Nephron progenitor cell (in vitro differentiated cells): Measurements from ENCODE around the gene MUC7.

Experiments
- DNase-seq: peaks from one replicate; pipeline ENCODE4 v3.0.0; 2021
- H3K27ac Mint-ChIP-seq: 2 replicates; pipeline ENCODE4 v1.8.0; 2021; ENCODE audit warnings: mild to moderate bottlenecking, moderate library complexity, mixed read lengths
- H3K27me3 Mint-ChIP-seq: 2 replicates; pipeline ENCODE4 v1.8.0; 2021; ENCODE audit warnings: mild to moderate bottlenecking, low read depth, mixed read lengths; ENCODE audit not compliant: poor library complexity
- H3K36me3 Mint-ChIP-seq: 2 replicates; pipeline ENCODE4 v1.8.0; 2021; ENCODE audit warnings: low read depth, mixed read lengths
- H3K4me1 Mint-ChIP-seq: 2 replicates; pipeline ENCODE4 v1.8.0; 2021; ENCODE audit warnings: mixed read lengths
- H3K4me3 Mint-ChIP-seq: 2 replicates; pipeline ENCODE4 v1.8.0; 2021; ENCODE audit warnings: mild to moderate bottlenecking, moderate library complexity, mixed read lengths
- H3K9me3 Mint-ChIP-seq: 2 replicates; pipeline ENCODE4 v1.8.0; 2021; ENCODE audit warnings: mild to moderate bottlenecking, moderate library complexity, mixed read lengths
- CTCF ChIP-seq: fragments of 200-600 bp; sonication (generic); IDR thresholded peaks from 2 replicates; pipeline ENCODE4 v1.5.0; 2021; ENCODE audit warnings: antibody characterized with exemption

MUC7 gene

GRCh38 chr4:70518269-70518668 is 46.3 kb downstream of the MUC7 start, which contains the start of gene AMTN:
Gene AMTN (plus strand): TSS chr4:70518569. CDS start chr4:70518778, 209 bp downstream.
- Mint-ChIP-seq H3K27ac (no peak within 1 kb of the TSS), H3K4me3 (no peak within 1 kb of the TSS), H3K4me1 (no peaks in the 10 kb centered on the region), H3K9me3 (no peaks in the 10 kb centered on the region), H3K27me3 (peaks cover 11% of the 10 kb centered on the region), H3K36me3 (no peaks in the 10 kb centered on the region)
- TF ChIP-seq CTCF, result no peak
- DNase-seq, result no peak

- Mint-ChIP-seq H3K27ac (no peak overlapping the region), H3K4me1 (no peaks in the 10 kb centered on the region), H3K9me3 (no peaks in the 10 kb centered on the region), H3K27me3 (peaks cover 10% of the 10 kb centered on the region), H3K36me3 (no peaks in the 10 kb centered on the region), H3K4me3 (no peak overlapping the region)
- DNase-seq, result no peak
- no peak for TF ChIP-seq CTCF
Observed at GRCh38 chr4:70518716-70519115, 46.7 kb downstream of the MUC7 start.

GRCh38 chr4:70522626-70523025 is 50.6 kb downstream of the MUC7 start:
- Mint-ChIP-seq H3K4me3 (no peak overlapping the region), H3K36me3 (no peaks in the 10 kb centered on the region), H3K4me1 (no peaks in the 10 kb centered on the region), H3K27me3 (peaks cover 11% of the 10 kb centered on the region), H3K27ac (no peak overlapping the region), H3K9me3 (no peaks in the 10 kb centered on the region)
- no peak for DNase-seq
- TF ChIP-seq CTCF, result no peak

- no peak for DNase-seq
- Mint-ChIP-seq H3K27me3 (no peaks in the 10 kb centered on the region), H3K36me3 (no peaks in the 10 kb centered on the region), H3K27ac (no peak overlapping the region), H3K4me1 (no peaks in the 10 kb centered on the region), H3K9me3 (no peaks in the 10 kb centered on the region), H3K4me3 (no peak overlapping the region)
- TF ChIP-seq CTCF, result no peak
Observed at GRCh38 chr4:70530997-70531396, 59.0 kb downstream of the MUC7 start.

GRCh38 chr4:70531981-70532380 is 60.0 kb downstream of the MUC7 start:
- Mint-ChIP-seq H3K9me3 (no peaks in the 10 kb centered on the region), H3K36me3 (no peaks in the 10 kb centered on the region), H3K4me3 (no peak overlapping the region), H3K4me1 (no peaks in the 10 kb centered on the region), H3K27ac (no peak overlapping the region), H3K27me3 (no peaks in the 10 kb centered on the region)
- DNase-seq, result no peak
- TF ChIP-seq CTCF, result no peak
